ENCODE measurements around the gene FYCO1.
A peak's percentile ranks its signal among the peaks of the same experiment; 100 is the strongest.

The FYCO1 gene

GRCh38 chr3:45978006-45978761, 17.4 kb downstream of the FYCO1 start:
- no peak overlapping the region for H3K9ac ChIP-seq (ENCODE audit: low read length)
- no peak overlapping the region for H4K12ac ChIP-seq (ENCODE audit: low read depth, low read length)
- H3K27me3 ChIP-seq (ENCODE audit: insufficient read depth, low read length): no peaks in the 10 kb centered on the region
- no peak overlapping the region for H3K4ac ChIP-seq (ENCODE audit: low read depth, low read length)
- no peaks in the 10 kb centered on the region for H3K9me3 ChIP-seq (ENCODE audit: insufficient read depth, low read depth, low read length)
- H3K23ac ChIP-seq (ENCODE audit: low read length): no peak overlapping the region
- no peak overlapping the region for H3K14ac ChIP-seq (ENCODE audit: low read length)
- H3K79me1 ChIP-seq (ENCODE audit: low read length): no peaks in the 10 kb centered on the region
- H3K4me3 ChIP-seq (ENCODE audit: low read depth, low read length): no peak overlapping the region
- H3K18ac ChIP-seq (ENCODE audit: low read length): no peak overlapping the region
- no CpG with 5 or more reads among the region's 5 CpGs for WGBS (ENCODE audit: extremely low coverage, insufficient coverage, insufficient read length)
- DNase-seq: peak; percentile 51 to 53
- H3K4me2 ChIP-seq (ENCODE audit: low read length): no peak overlapping the region
- no peak overlapping the region for H4K91ac ChIP-seq (ENCODE audit: low read depth, low read length)
- H3K36me3 ChIP-seq (ENCODE audit: control insufficient read depth in 1 of 2, insufficient read depth in 2 of 2, low read length in 2 of 2): peaks cover 8 to 22% of the 10 kb centered on the region in 2 experiments
- H2BK12ac ChIP-seq (ENCODE audit: low read length): no peak overlapping the region
- H3K4me1 ChIP-seq (ENCODE audit: control insufficient read depth in 1 of 2, insufficient read depth in 2 of 2, low read length in 2 of 2): no peaks in the 10 kb centered on the region
- H3K79me2 ChIP-seq (ENCODE audit: control insufficient read depth, insufficient read depth, low read length, poor library complexity): no peaks in the 10 kb centered on the region
- H4K8ac ChIP-seq (ENCODE audit: low read depth, low read length): no peak overlapping the region
- H2AFZ ChIP-seq (ENCODE audit: insufficient read depth, low read length, poor library complexity): no peak overlapping the region
- H2AK5ac ChIP-seq (ENCODE audit: low read length): no peak overlapping the region
- H3K27ac ChIP-seq (ENCODE audit: low read depth, low read length): no peak overlapping the region
- H2BK120ac ChIP-seq (ENCODE audit: insufficient read depth, low read length, poor library complexity): no peak overlapping the region
- H2BK5ac ChIP-seq (ENCODE audit: low read depth, low read length, poor library complexity): no peak overlapping the region

GRCh38 chr3:45976191-45977091, 19.2 kb downstream of the FYCO1 start:
- Histone ChIP-seq H2AK5ac (ENCODE audit: low read length) (no peak overlapping the region), H3K4ac (ENCODE audit: low read depth, low read length) (no peak overlapping the region), H3K4me1 (ENCODE audit: control insufficient read depth in 1 of 2, insufficient read depth in 2 of 2, low read length in 2 of 2) (peaks cover 0 to 2% of the 10 kb centered on the region in 2 experiments), H4K12ac (ENCODE audit: low read depth, low read length) (no peak overlapping the region), H3K4me2 (ENCODE audit: low read length) (no peak overlapping the region), H3K9me3 (ENCODE audit: insufficient read depth, low read depth, low read length) (no peaks in the 10 kb centered on the region), H3K9ac (ENCODE audit: low read length) (no peak overlapping the region), H3K27ac (ENCODE audit: low read depth, low read length) (no peak overlapping the region), H3K23ac (ENCODE audit: low read length) (no peak overlapping the region), H3K18ac (ENCODE audit: low read length) (no peak overlapping the region), H2BK12ac (ENCODE audit: low read length) (no peak overlapping the region), H3K79me1 (ENCODE audit: low read length) (peaks cover 2% of the 10 kb centered on the region), H4K91ac (ENCODE audit: low read depth, low read length) (no peak overlapping the region), H3K14ac (ENCODE audit: low read length) (no peak overlapping the region), H3K36me3 (ENCODE audit: control insufficient read depth in 1 of 2, insufficient read depth in 2 of 2, low read length in 2 of 2) (peaks cover 8 to 19% of the 10 kb centered on the region in 2 experiments), H3K79me2 (ENCODE audit: control insufficient read depth, insufficient read depth, low read length, poor library complexity) (no peaks in the 10 kb centered on the region), H3K4me3 (ENCODE audit: low read depth, low read length) (no peak overlapping the region), H4K8ac (ENCODE audit: low read depth, low read length) (no peak overlapping the region), H2AFZ (ENCODE audit: insufficient read depth, low read length, poor library complexity) (no peak overlapping the region), H3K27me3 (ENCODE audit: insufficient read depth, low read length) (no peaks in the 10 kb centered on the region), H2BK5ac (ENCODE audit: low read depth, low read length, poor library complexity) (no peak overlapping the region), H2BK120ac (ENCODE audit: insufficient read depth, low read length, poor library complexity) (no peak overlapping the region)
- no CpG with 5 or more reads among the region's 6 CpGs for whole genome bisulfite sequencing (ENCODE audit: extremely low coverage, insufficient coverage, insufficient read length)
- DNase-seq: no peak

- H3K79me1 ChIP-seq (ENCODE audit: low read length): peaks cover 2% of the 10 kb centered on the region
- H3K4me3 ChIP-seq (ENCODE audit: low read depth, low read length): no peak overlapping the region
- no peak overlapping the region for H2BK5ac ChIP-seq (ENCODE audit: low read depth, low read length, poor library complexity)
- H2AK5ac ChIP-seq (ENCODE audit: low read length): no peak overlapping the region
- no peak overlapping the region for H4K8ac ChIP-seq (ENCODE audit: low read depth, low read length)
- no peak overlapping the region for H3K23ac ChIP-seq (ENCODE audit: low read length)
- no peak overlapping the region for H4K91ac ChIP-seq (ENCODE audit: low read depth, low read length)
- no CpG with 5 or more reads among the region's 5 CpGs for WGBS (ENCODE audit: extremely low coverage, insufficient coverage, insufficient read length)
- H3K4ac ChIP-seq (ENCODE audit: low read depth, low read length): no peak overlapping the region
- H3K27me3 ChIP-seq (ENCODE audit: insufficient read depth, low read length): no peaks in the 10 kb centered on the region
- no peak for DNase-seq
- no peak overlapping the region for H2BK12ac ChIP-seq (ENCODE audit: low read length)
- no peak overlapping the region for H3K18ac ChIP-seq (ENCODE audit: low read length)
- no peak overlapping the region for H3K27ac ChIP-seq (ENCODE audit: low read depth, low read length)
- no peak overlapping the region for H4K12ac ChIP-seq (ENCODE audit: low read depth, low read length)
- H3K79me2 ChIP-seq (ENCODE audit: control insufficient read depth, insufficient read depth, low read length, poor library complexity): no peaks in the 10 kb centered on the region
- no peak overlapping the region for H2BK120ac ChIP-seq (ENCODE audit: insufficient read depth, low read length, poor library complexity)
- H3K14ac ChIP-seq (ENCODE audit: low read length): no peak overlapping the region
- no peak overlapping the region for H3K9ac ChIP-seq (ENCODE audit: low read length)
- peaks cover 8 to 19% of the 10 kb centered on the region in 2 experiments for H3K36me3 ChIP-seq (ENCODE audit: control insufficient read depth in 1 of 2, insufficient read depth in 2 of 2, low read length in 2 of 2)
- H3K4me1 ChIP-seq (ENCODE audit: control insufficient read depth in 1 of 2, insufficient read depth in 2 of 2, low read length in 2 of 2): peaks cover 0 to 2% of the 10 kb centered on the region in 2 experiments
- no peaks in the 10 kb centered on the region for H3K9me3 ChIP-seq (ENCODE audit: insufficient read depth, low read depth, low read length)
- H2AFZ ChIP-seq (ENCODE audit: insufficient read depth, low read length, poor library complexity): no peak overlapping the region
- no peak overlapping the region for H3K4me2 ChIP-seq (ENCODE audit: low read length)
These were observed 19.9 kb downstream of the FYCO1 start for GRCh38 chr3:45975686-45976085.

GRCh38 chr3:45974686-45975085, 20.9 kb downstream of the FYCO1 start:
- no CpG with 5 or more reads among the region's 4 CpGs for WGBS (ENCODE audit: extremely low coverage, insufficient coverage, insufficient read length)
- H3K14ac ChIP-seq (ENCODE audit: low read length): no peak overlapping the region
- no peaks in the 10 kb centered on the region for H3K79me2 ChIP-seq (ENCODE audit: control insufficient read depth, insufficient read depth, low read length, poor library complexity)

More at GRCh38 chr3:45974686-45975085, 20.9 kb downstream of the FYCO1 start:
- Histone ChIP-seq H2BK12ac (ENCODE audit: low read length) (no peak overlapping the region), H3K23ac (ENCODE audit: low read length) (no peak overlapping the region), H3K79me1 (ENCODE audit: low read length) (peaks cover 2% of the 10 kb centered on the region), H2BK120ac (ENCODE audit: insufficient read depth, low read length, poor library complexity) (no peak overlapping the region), H4K91ac (ENCODE audit: low read depth, low read length) (no peak overlapping the region), H3K27ac (ENCODE audit: low read depth, low read length) (no peak overlapping the region), H3K4me2 (ENCODE audit: low read length) (no peak overlapping the region), H2AK5ac (ENCODE audit: low read length) (no peak overlapping the region), H4K12ac (ENCODE audit: low read depth, low read length) (no peak overlapping the region), H4K8ac (ENCODE audit: low read depth, low read length) (no peak overlapping the region), H2AFZ (ENCODE audit: insufficient read depth, low read length, poor library complexity) (no peak overlapping the region), H2BK5ac (ENCODE audit: low read depth, low read length, poor library complexity) (no peak overlapping the region), H3K27me3 (ENCODE audit: insufficient read depth, low read length) (no peaks in the 10 kb centered on the region), H3K4me1 (ENCODE audit: control insufficient read depth in 1 of 2, insufficient read depth in 2 of 2, low read length in 2 of 2) (peaks cover 0 to 2% of the 10 kb centered on the region in 2 experiments), H3K18ac (ENCODE audit: low read length) (no peak overlapping the region), H3K36me3 (ENCODE audit: control insufficient read depth in 1 of 2, insufficient read depth in 2 of 2, low read length in 2 of 2) (peaks cover 8 to 20% of the 10 kb centered on the region in 2 experiments), H3K9me3 (ENCODE audit: insufficient read depth, low read depth, low read length) (no peaks in the 10 kb centered on the region), H3K4ac (ENCODE audit: low read depth, low read length) (no peak overlapping the region), H3K9ac (ENCODE audit: low read length) (no peak overlapping the region), H3K4me3 (ENCODE audit: low read depth, low read length) (no peak overlapping the region)
- no peak for DNase-seq

All from trophoblast cell (in vitro differentiated cells and primary cell).